Neural crest cell (in vitro differentiated cells): ENCODE results near the gene CERKL. TPM values are rescaled to one million over a fixed set of nuclear protein-coding genes. Genes with fewer than 3 reads are reported as not detected.

ENCODE experiments used
- DNase-seq: peaks from one replicate; pipeline ENCODE4 v3.0.0; 2021; ENCODE audit warnings: low read depth, mixed read lengths, low spot score
- H3K27ac Mint-ChIP-seq: one replicate; pipeline ENCODE4 v1.8.0; 2021; ENCODE audit warnings: mild to moderate bottlenecking, mixed read lengths; ENCODE audit not compliant: unreplicated experiment
- H3K27me3 Mint-ChIP-seq: 2 replicates; pipeline ENCODE4 v1.8.0; 2021; ENCODE audit warnings: low read depth, mild to moderate bottlenecking, mixed read lengths
- H3K36me3 Mint-ChIP-seq: 2 replicates; pipeline ENCODE4 v1.8.0; 2021; ENCODE audit warnings: low read depth, mild to moderate bottlenecking, mixed read lengths
- H3K4me1 Mint-ChIP-seq: 2 replicates; pipeline ENCODE4 v1.8.0; 2021; ENCODE audit warnings: mixed read lengths
- H3K4me3 Mint-ChIP-seq: one replicate; pipeline ENCODE4 v1.8.0; 2021; ENCODE audit warnings: mild to moderate bottlenecking, mixed read lengths
- H3K9me3 Mint-ChIP-seq: 2 replicates; pipeline ENCODE4 v1.8.0; 2021; ENCODE audit warnings: mixed read lengths
- CTCF ChIP-seq: fragments of 200-600 bp; sonication (generic); conservative IDR thresholded peaks from 2 replicates; pipeline ENCODE4 v1.5.0; 2021; ENCODE audit warnings: antibody characterized with exemption, mild to moderate bottlenecking
- total RNA-seq: library from RNA; stranded (reverse); gene quantifications from 2 replicates; pipeline ENCODE4 v1.2.1, GENCODE V29; 2021

The CERKL gene
- total RNA-seq, 1 donor from 2014 or later: 0.28 TPM

GRCh38 chr2:181523756-181524155, 133.1 kb downstream of the CERKL start:
- H3K4me1 Mint-ChIP-seq: no peaks in the 10 kb centered on the region
- H3K36me3 Mint-ChIP-seq: no peaks in the 10 kb centered on the region
- DNase-seq: no peak
- no peak overlapping the region for H3K27ac Mint-ChIP-seq
- TF ChIP-seq CTCF: no peak
- H3K9me3 Mint-ChIP-seq: no peaks in the 10 kb centered on the region
- H3K27me3 Mint-ChIP-seq: no peaks in the 10 kb centered on the region
- H3K4me3 Mint-ChIP-seq: no peak overlapping the region

DNA sequence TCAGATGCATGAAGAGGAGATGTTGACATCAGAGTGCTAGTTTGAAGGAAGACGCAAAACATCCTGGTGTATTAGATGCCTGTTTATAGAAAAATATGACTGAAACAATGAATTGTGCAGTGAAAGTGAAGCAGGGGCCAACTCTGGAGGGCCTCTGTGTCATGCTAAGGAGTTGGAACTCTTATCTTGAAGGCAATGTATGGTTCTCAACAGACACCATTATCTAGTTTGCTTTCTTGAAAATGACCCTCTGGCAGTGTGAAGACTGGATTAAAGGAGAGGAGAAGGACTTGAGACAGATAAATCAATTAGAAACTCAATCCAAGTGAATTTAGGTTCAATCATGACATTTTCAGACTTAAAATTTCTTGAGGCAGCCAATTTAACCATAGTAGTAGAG, 136.7 kb downstream of the CERKL start:
- no peaks in the 10 kb centered on the region for H3K4me1 Mint-ChIP-seq
- H3K27ac Mint-ChIP-seq: no peak overlapping the region
- no peak for DNase-seq
- H3K4me3 Mint-ChIP-seq: no peak overlapping the region
- H3K9me3 Mint-ChIP-seq: no peaks in the 10 kb centered on the region
- no peak for TF ChIP-seq CTCF
- peaks cover 3% of the 10 kb centered on the region for H3K36me3 Mint-ChIP-seq
- H3K27me3 Mint-ChIP-seq: no peaks in the 10 kb centered on the region

GRCh38 chr2:181517685-181518301, 139.1 kb downstream of the CERKL start:
- DNase-seq: no peak
- Mint-ChIP-seq H3K36me3 (peaks cover 11% of the 10 kb centered on the region), H3K27ac (no peak overlapping the region), H3K4me3 (no peak overlapping the region), H3K27me3 (no peaks in the 10 kb centered on the region), H3K4me1 (no peaks in the 10 kb centered on the region), H3K9me3 (no peaks in the 10 kb centered on the region)
- TF ChIP-seq CTCF: no peak

- Mint-ChIP-seq H3K27me3 (no peaks in the 10 kb centered on the region), H3K4me3 (no peak overlapping the region), H3K27ac (no peak overlapping the region), H3K36me3 (peaks cover 14% of the 10 kb centered on the region), H3K9me3 (no peaks in the 10 kb centered on the region), H3K4me1 (no peaks in the 10 kb centered on the region)
- no peak for DNase-seq
- TF ChIP-seq CTCF: no peak
These were observed 139.9 kb downstream of the CERKL start for GRCh38 chr2:181516992-181517391.

DNA sequence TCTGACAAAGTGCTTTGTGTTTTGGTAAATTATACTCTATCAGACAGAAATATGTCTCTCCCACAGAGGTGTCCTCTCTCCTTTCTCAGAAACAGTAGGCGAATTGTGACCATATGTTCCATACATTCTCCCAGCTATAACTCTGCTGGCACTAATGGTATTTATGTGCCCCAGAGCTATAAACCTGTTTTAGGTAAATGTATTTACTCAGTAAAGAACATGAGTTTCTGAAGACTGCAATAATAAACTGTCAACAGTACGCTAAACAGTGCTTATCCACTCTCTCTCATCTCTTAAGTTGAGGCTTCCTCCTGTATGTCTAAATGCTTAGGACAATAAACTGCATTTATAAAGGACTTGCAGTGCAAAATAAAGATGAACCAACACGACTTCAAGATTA, 141.2 kb downstream of the CERKL start:
- Mint-ChIP-seq H3K36me3 (peaks cover 15% of the 10 kb centered on the region), H3K9me3 (no peaks in the 10 kb centered on the region), H3K27ac (no peak overlapping the region), H3K4me3 (no peak overlapping the region), H3K27me3 (no peaks in the 10 kb centered on the region), H3K4me1 (peaks cover 4% of the 10 kb centered on the region)
- no peak for DNase-seq
- TF ChIP-seq CTCF: no peak
